HepG2 (cell line): ENCODE results near the gene NPB. TPM values are rescaled to one million over a fixed set of nuclear protein-coding genes. Genes with fewer than 3 reads are reported as not detected.

Experiments used
- HIVEP1 ChIP-seq: sonication (generic); formaldehyde crosslinking; IDR thresholded peaks from 2 replicates; pipeline ENCODE4 v1.4.0; 2020; ENCODE audit warnings: mild to moderate bottlenecking, missing genetic modification reagents
- MAFF ChIP-seq: IDR thresholded peaks from 2 replicates; pipeline ENCODE4 v1.6.1; 2011; ENCODE audit warnings: low read depth, low read length, improper control_type of control experiment
- MIER3 ChIP-seq: IDR thresholded peaks from 2 replicates; pipeline ENCODE4 v1.6.1; 2016; ENCODE audit warnings: missing compliant biosample characterization, borderline replicate concordance
- NFATC3 ChIP-seq: sonication (generic); formaldehyde crosslinking; IDR thresholded peaks from 2 replicates; pipeline ENCODE4 v1.5.1; 2020; ENCODE audit warnings: mild to moderate bottlenecking, missing genetic modification reagents
- NFKBIZ ChIP-seq: IDR thresholded peaks from 2 replicates; pipeline ENCODE4 v1.6.1; 2018; ENCODE audit warnings: missing genetic modification reagents, missing compliant biosample characterization
- SCMH1 ChIP-seq: sonication (generic); formaldehyde crosslinking; IDR thresholded peaks from 2 replicates; pipeline ENCODE4 v1.9.0; 2021; ENCODE audit warnings: missing genetic modification reagents, mild to moderate bottlenecking, borderline replicate concordance
- SNAI1 ChIP-seq: sonication (generic); formaldehyde crosslinking; IDR thresholded peaks from 2 replicates; pipeline ENCODE4 v1.5.0; 2020; ENCODE audit warnings: mild to moderate bottlenecking, missing genetic modification reagents, borderline replicate concordance
- ZNF224 ChIP-seq: sonication (generic); formaldehyde crosslinking; IDR thresholded peaks from 2 replicates; pipeline ENCODE4 v1.5.0; 2020; ENCODE audit warnings: mild to moderate bottlenecking, missing genetic modification reagents
- ZNF501 ChIP-seq: sonication (generic); formaldehyde crosslinking; IDR thresholded peaks from 2 replicates; pipeline ENCODE4 v1.5.1; 2020; ENCODE audit warnings: mild to moderate bottlenecking, moderate library complexity, missing genetic modification reagents
- ZNF547 ChIP-seq: sonication (generic); formaldehyde crosslinking; IDR thresholded peaks from 2 replicates; pipeline ENCODE4 v1.5.1; 2020; ENCODE audit warnings: mild to moderate bottlenecking, missing genetic modification reagents
- ZNF879 ChIP-seq: sonication (generic); formaldehyde crosslinking; IDR thresholded peaks from 2 replicates; pipeline ENCODE4 v1.8.1; 2023; ENCODE audit warnings: missing genetic modification reagents
- polyA plus RNA-seq, 8 experiments: library from polyadenylated mRNA; depleted of rRNA in 3 of 8; stranded (reverse) in 7 of 8; unstranded in 1 of 8; fragments of >200 nt; fragmentation: Illumina TruSeq in 4 of 8; extraction: Trizol in 4 of 8; gene quantifications; 2 replicates each; pipeline versions ENCODE4 v1.2.1 to v1.2.3, GENCODE V29; 2011 to 2016; ENCODE audit warnings: low read depth in 4 of 8, missing spikeins in 1 of 8, mixed read lengths in 1 of 8; ENCODE audit not compliant: insufficient read depth in 1 of 8
- total RNA-seq, 5 experiments: library from RNA; depleted of rRNA; stranded (reverse); fragments of >200 nt; fragmentation: Illumina TruSeq; extraction: Trizol; gene quantifications; 2 replicates each; pipeline ENCODE4 v1.2.3, GENCODE V29; 2016; ENCODE audit warnings: low read depth in 1 of 5
- TF ChIP-seq, protein P1 (sequence below): sonication (generic); formaldehyde crosslinking; IDR thresholded peaks from 2 replicates; pipeline ENCODE4 v1.8.0; 2022; ENCODE audit warnings: mild to moderate bottlenecking, missing genetic modification reagents, borderline replicate concordance
- TF ChIP-seq, protein P2 (sequence below): IDR thresholded peaks from 2 replicates; pipeline ENCODE4 v1.6.1; 2018; ENCODE audit warnings: missing genetic modification reagents
- TF ChIP-seq, protein P3 (sequence below): IDR thresholded peaks from 2 replicates; pipeline ENCODE4 v1.6.1; 2016; ENCODE audit warnings: missing genetic modification reagents, missing compliant biosample characterization
- TF ChIP-seq, protein P4 (sequence below): sonication (generic); formaldehyde crosslinking; IDR thresholded peaks from 2 replicates; pipeline ENCODE4 v1.4.0; 2020; ENCODE audit warnings: missing genetic modification reagents, low read depth, mild to moderate bottlenecking, borderline replicate concordance
- TF ChIP-seq, protein P5 (sequence below): sonication (generic); formaldehyde crosslinking; IDR thresholded peaks from 2 replicates; pipeline ENCODE4 v1.4.0; 2020; ENCODE audit warnings: missing genetic modification reagents
- TF ChIP-seq, protein P6 (sequence below): sonication (generic); formaldehyde crosslinking; IDR thresholded peaks from 2 replicates; pipeline ENCODE4 v1.9.0; 2021; ENCODE audit warnings: missing genetic modification reagents, borderline replicate concordance
- TF ChIP-seq, protein P7 (sequence below): IDR thresholded peaks from 2 replicates; pipeline ENCODE4 v1.6.1; 2016; ENCODE audit warnings: missing compliant biosample characterization, missing genetic modification reagents, borderline replicate concordance

Gene NPB
- total and polyA plus RNA-seq, 2 of the 13 experiments (the other 11 are each of a cell fraction or from before 2014, with no cell fraction given): 0.11 to 0.93 TPM

DNA sequence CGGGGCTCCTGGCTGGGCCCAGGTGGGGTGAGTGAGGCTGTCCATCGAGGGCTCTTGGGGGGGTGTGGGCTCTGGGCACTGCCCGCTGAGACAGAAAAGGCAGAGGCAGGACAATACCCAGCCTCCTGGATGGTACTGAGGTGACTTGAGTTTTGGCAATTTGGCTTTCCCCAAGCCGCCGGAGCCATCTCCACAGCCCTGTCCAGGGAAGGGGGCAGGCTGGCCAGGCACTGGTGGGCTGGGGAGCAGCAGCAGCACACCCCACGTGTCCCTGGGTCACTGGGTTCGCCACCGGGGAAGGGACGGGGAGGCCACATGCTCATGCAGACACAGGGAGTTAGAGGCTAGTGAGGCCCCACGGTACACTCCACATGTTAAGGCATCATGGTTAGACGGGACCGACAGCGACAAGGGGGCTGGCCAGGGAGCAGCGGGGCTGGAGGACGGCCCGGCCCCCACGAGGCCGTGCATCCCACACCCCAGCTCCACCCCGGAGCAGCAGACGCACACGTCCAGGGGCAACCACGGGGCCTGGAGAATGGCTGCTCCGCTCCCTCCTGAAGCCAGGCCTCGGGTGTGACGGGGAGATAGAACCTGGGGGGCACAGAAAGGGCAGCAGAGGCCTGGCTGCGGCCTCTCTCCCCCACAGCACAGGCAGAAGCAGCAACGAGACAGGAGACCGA, 33.9 kb upstream of the NPB start (continued):
- TF ChIP-seq, protein P1, sequence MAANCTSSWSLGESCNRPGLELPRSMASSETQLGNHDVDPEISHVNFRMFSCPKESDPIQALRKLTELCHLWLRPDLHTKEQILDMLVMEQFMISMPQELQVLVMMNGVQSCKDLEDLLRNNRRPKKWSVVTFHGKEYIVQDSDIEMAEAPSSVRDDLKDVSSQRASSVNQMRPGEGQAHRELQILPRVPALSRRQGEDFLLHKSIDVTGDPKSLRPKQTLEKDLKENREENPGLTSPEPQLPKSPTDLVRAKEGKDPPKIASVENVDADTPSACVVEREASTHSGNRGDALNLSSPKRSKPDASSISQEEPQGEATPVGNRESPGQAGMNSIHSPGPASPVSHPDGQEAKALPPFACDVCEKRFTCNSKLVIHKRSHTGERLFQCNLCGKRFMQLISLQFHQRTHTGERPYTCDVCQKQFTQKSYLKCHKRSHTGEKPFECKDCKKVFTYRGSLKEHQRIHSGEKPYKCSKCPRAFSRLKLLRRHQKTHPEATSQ (CRISPR knock-in tag): peak; percentile 78
- TF ChIP-seq NFATC3 (CRISPR knock-in tag) (0 out of 2 replicates have a peak, but pooled peaks have one; percentile 4), ZNF879 (CRISPR knock-in tag) (no peak), MIER3 (no peak; the same call in 1 of the 2 replicates), ZNF547 (CRISPR knock-in tag) (no peak), NFKBIZ (CRISPR knock-in tag) (0 out of 2 replicates have a peak, but pooled peaks have one; percentile 23), MAFF (no peak), ZNF224 (no peak), SCMH1 (CRISPR knock-in tag) (no peak), HIVEP1 (CRISPR knock-in tag) (no peak; the same call in 1 of the 2 replicates), ZNF501 (CRISPR knock-in tag) (peak; percentile 11; the same call in 1 of the 2 replicates), SNAI1 (peak; percentile 81; the same call in 1 of the 2 replicates)
- TF ChIP-seq, protein P2, sequence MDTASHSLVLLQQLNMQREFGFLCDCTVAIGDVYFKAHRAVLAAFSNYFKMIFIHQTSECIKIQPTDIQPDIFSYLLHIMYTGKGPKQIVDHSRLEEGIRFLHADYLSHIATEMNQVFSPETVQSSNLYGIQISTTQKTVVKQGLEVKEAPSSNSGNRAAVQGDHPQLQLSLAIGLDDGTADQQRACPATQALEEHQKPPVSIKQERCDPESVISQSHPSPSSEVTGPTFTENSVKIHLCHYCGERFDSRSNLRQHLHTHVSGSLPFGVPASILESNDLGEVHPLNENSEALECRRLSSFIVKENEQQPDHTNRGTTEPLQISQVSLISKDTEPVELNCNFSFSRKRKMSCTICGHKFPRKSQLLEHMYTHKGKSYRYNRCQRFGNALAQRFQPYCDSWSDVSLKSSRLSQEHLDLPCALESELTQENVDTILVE: no peak
- TF ChIP-seq, protein P3, sequence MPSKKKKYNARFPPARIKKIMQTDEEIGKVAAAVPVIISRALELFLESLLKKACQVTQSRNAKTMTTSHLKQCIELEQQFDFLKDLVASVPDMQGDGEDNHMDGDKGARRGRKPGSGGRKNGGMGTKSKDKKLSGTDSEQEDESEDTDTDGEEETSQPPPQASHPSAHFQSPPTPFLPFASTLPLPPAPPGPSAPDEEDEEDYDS (CRISPR knock-in tag): no peak
- TF ChIP-seq, protein P4, sequence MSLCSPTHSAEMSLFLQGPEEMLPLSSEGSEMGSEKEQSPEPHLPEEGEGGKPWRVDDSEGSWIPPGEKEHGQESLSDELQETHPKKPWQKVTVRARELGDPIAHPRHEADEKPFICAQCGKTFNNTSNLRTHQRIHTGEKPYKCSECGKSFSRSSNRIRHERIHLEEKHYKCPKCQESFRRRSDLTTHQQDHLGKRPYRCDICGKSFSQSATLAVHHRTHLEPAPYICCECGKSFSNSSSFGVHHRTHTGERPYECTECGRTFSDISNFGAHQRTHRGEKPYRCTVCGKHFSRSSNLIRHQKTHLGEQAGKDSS: no peak; the same call in none of the 2 replicates
- TF ChIP-seq, protein P5, sequence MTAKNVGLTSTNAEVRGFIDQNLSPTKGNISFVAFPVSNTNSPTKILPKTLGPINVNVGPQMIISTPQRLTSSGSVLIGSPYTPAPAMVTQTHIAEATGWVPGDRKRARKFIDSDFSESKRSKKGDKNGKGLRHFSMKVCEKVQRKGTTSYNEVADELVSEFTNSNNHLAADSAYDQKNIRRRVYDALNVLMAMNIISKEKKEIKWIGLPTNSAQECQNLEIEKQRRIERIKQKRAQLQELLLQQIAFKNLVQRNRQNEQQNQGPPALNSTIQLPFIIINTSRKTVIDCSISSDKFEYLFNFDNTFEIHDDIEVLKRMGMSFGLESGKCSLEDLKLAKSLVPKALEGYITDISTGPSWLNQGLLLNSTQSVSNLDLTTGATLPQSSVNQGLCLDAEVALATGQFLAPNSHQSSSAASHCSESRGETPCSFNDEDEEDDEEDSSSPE: no peak
- TF ChIP-seq, protein P6, sequence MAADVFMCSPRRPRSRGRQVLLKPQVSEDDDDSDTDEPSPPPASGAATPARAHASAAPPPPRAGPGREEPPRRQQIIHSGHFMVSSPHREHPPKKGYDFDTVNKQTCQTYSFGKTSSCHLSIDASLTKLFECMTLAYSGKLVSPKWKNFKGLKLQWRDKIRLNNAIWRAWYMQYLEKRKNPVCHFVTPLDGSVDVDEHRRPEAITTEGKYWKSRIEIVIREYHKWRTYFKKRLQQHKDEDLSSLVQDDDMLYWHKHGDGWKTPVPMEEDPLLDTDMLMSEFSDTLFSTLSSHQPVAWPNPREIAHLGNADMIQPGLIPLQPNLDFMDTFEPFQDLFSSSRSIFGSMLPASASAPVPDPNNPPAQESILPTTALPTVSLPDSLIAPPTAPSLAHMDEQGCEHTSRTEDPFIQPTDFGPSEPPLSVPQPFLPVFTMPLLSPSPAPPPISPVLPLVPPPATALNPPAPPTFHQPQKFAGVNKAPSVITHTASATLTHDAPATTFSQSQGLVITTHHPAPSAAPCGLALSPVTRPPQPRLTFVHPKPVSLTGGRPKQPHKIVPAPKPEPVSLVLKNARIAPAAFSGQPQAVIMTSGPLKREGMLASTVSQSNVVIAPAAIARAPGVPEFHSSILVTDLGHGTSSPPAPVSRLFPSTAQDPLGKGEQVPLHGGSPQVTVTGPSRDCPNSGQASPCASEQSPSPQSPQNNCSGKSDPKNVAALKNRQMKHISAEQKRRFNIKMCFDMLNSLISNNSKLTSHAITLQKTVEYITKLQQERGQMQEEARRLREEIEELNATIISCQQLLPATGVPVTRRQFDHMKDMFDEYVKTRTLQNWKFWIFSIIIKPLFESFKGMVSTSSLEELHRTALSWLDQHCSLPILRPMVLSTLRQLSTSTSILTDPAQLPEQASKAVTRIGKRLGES (CRISPR knock-in tag): no peak
- TF ChIP-seq, protein P7, sequence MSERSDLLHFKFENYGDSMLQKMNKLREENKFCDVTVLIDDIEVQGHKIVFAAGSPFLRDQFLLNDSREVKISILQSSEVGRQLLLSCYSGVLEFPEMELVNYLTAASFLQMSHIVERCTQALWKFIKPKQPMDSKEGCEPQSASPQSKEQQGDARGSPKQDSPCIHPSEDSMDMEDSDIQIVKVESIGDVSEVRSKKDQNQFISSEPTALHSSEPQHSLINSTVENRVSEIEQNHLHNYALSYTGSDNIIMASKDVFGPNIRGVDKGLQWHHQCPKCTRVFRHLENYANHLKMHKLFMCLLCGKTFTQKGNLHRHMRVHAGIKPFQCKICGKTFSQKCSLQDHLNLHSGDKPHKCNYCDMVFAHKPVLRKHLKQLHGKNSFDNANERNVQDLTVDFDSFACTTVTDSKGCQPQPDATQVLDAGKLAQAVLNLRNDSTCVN (CRISPR knock-in tag): no peak
